Measurements from ENCODE around the gene L3MBTL2.

L3MBTL2 gene

GRCh38 chr22:41280854-41281253 is 75.7 kb downstream of the L3MBTL2 start:
- H3K4me1 ChIP-seq (ENCODE audit: control insufficient read depth, insufficient read depth, low read length), result 0 out of 2 replicates have a peak, but pooled peaks cover 3% of the 10 kb centered on the region
- ChIA-PET POLR2A (interaction anchor here (0.9 to 1.9 kb wide), 4 partner anchors 17 to 100 kb away, joined by 3 to 8 read pairs (median 4); partner anchors contain the start of genes TEF and ZC3H7B), CTCF (no interaction called here)
- no peaks in the 10 kb centered on the region for H3K9me3 ChIP-seq (ENCODE audit: control insufficient read depth, insufficient read depth, low read depth, low read length)
- H3K36me3 ChIP-seq (ENCODE audit: control insufficient read depth in 2 of 2, insufficient read depth in 1 of 2, low read length in 2 of 2), result peaks cover 77 to 82% of the 10 kb centered on the region in 2 experiments
- H3K4me3 ChIP-seq (ENCODE audit: low read depth, low read length), result no peak overlapping the region
- TF ChIP-seq ZBTB21 (tag by site-specific recombination; IDR thresholded peaks at IDR 0.05) (no peak), GLIS1 (tag by site-specific recombination; IDR thresholded peaks at IDR 0.05) (peak; percentile 66)
- H3K27ac ChIP-seq (ENCODE audit: extremely low read depth, low read depth, low read length), result peak overlapping the region; percentile 32; the same call in 1 of the 2 replicates
